M059J (cell line): ENCODE data around the gene TSPAN17. TPM values are rescaled to one million over a fixed set of nuclear protein-coding genes. Genes with fewer than 3 reads are reported as not detected.

Experiments used
- DNase-seq: peaks from one replicate; pipeline ENCODE4 v3.0.0-alpha.2; 2012; ENCODE audit warnings: low read depth
- total RNA-seq: library from RNA; depleted of rRNA; stranded (reverse); fragments of >200 nt; shearing (Covaris generic); gene quantifications from 2 replicates; pipeline ENCODE4 v1.2.3, GENCODE V29; 2014

Gene TSPAN17
- total RNA-seq, 1 experiment from 2014 or later, result 27.8 TPM

DNA sequence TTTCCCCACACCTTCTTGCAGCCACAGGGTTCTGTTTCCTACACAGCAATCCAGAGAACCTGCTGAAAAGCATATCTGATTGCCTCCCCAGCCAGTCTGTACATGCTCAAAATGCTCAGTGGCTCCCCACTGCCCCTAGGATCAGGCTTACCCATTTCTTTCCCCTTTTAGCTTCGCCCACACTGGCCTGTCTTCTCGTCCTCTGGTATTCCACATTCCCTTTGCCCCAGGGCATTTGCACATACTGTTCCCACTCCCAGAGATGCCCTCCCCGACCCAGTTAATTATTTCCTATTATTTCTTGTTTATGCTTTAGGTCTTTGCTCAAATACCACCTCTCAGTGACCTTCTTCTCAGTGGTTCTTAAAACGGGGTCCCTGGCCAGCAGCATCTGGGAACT, 6.7 kb upstream of the TSPAN17 start:
- no peak for DNase-seq

DNA sequence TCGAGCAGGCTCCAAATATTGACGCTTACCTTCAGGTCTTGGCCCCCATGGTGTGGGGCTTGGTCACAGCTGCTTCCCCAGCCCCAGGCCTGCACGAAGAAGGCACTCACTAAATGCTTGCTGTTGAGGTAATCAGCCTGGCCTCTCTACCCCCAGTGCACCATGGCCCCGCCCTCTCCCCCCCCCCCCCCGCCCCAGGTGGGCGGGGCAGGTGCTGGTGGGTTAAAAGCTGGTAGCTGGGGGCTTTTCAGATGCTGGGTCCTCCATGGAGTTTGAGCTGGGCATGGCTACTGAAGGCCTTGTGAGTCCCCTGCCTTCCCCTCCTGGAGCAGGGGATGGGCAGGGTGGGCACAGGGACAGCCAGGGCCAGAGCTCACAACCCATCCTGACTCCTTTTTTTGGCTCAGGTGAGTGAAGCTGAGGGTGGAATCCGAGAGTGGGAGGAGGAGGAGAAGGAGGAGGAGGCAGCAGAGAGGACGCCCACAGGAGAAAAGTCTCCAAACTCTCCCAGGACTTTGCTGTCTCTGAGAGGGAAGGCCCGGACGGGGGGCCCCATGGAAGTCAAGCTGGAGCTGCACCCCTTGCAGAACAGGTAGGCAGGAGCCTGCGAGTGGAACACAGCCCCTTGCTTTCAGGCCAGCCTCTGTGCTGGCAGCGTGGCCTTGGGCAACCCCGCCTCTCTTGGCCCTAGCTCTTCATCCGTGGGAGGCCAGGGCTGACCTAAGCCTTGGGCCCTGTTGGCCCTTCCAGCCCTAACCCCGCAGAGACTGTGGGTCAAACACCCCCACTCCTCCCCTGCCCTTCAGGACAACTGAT, 4.4 kb upstream of the TSPAN17 start:
- DNase-seq, result no peak

DNA sequence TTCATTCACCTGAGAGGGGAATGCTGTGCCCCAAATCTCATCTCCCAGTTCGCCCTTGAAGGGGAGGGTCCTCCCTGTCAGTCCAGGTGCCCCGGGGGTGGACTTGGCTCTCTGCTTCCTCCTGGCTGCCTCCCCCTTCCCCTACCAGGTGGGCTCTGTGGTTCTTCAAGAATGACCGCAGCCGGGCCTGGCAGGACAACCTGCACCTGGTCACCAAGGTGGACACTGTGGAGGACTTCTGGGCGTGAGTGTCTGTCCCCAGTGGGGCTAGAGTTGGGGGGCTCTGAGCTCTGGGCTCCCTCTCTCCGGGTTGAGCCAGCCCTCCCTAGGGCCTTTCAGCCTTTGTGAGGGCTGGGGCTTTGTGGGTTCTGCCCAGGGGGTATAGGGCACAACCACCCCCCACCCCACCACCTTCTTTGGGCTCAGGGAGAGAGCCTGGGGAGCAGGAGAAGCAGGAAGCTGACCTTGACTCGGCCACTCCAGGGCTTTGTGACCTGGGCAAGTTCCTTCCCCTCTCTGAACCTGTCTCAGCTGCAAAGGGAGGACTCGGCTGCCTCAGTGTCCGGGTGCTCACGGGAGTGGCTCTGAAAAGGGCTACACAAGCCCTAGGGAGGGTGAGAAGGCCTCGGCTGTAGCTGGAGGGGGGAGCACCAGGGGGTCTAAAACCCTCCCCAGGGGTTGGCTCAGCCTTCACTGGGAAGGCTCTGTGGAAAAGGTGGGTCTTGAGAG, 3.6 kb upstream of the TSPAN17 start:
- DNase-seq, result no peak

- no peak for DNase-seq
Observed at GRCh38 chr5:176644294-176644693, 3.0 kb upstream of the TSPAN17 start.

GRCh38 chr5:176644878-176645670, 2.2 kb upstream of the TSPAN17 start:
- no peak for DNase-seq

GRCh38 chr5:176646049-176646706, 1.1 kb upstream of the TSPAN17 start:
- DNase-seq, result no peak

GRCh38 chr5:176646707-176647029, 616 bp upstream of the TSPAN17 start:
- DNase-seq, result no peak

DNA sequence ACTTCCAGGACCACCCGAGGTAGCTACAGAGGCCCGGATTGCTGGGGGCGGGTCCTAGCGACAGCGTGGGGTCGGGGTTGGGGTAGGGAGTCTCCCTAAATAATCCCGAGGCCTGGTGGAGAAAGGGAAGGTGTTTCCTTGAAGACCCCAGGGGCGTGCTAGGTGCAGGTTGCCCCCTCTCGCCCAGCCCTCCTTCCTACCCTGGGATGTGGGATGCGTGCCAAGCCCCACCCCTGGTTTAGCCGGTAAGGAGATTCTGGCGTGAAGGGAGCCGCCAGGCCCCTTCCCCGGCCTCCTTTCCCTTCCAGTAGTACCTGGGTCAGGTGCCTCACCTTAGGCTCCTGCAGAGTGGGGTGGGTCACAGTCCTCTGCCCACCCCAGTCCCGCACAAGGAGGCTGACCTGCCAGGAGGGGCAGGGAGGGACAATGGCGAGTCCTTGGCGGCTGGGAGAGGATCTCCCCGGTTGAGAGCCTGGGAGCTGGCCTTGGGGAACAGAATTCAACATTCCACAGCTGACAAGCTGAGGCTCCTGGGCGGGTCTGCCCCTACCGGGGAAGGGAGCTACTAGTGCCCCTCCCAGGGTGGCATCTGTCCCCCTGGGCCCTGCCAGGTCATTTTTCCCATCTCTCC, 674 bp downstream of the TSPAN17 start:
- DNase-seq, result peak; percentile 24

- DNase-seq, result no peak
Observed at GRCh38 chr5:176648474-176649194, 1.4 kb downstream of the TSPAN17 start.

GRCh38 chr5:176650354-176650884, 3.1 kb downstream of the TSPAN17 start:
- no peak for DNase-seq

DNA sequence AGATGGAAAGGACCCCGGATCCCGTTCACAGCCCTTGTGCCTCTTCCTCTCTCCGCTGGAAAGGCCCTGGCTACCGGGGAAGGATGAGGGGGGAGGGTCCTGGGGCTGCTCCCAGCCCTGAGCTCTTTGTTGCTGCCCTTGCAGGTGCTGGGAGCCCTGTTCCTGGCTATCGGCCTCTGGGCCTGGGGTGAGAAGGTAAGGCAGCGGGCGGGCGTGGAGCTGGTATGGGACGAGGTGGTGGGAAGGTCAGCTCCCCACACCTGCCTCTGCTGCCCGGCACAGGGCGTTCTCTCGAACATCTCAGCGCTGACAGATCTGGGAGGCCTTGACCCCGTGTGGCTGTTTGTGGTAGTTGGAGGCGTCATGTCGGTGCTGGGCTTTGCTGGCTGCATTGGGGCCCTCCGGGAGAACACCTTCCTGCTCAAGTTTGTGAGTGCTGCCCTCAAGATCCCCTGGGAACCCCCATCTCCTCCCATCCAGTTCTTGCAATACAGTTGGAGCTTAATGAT, 4.2 kb downstream of the TSPAN17 start:
- DNase-seq, result no peak

DNA sequence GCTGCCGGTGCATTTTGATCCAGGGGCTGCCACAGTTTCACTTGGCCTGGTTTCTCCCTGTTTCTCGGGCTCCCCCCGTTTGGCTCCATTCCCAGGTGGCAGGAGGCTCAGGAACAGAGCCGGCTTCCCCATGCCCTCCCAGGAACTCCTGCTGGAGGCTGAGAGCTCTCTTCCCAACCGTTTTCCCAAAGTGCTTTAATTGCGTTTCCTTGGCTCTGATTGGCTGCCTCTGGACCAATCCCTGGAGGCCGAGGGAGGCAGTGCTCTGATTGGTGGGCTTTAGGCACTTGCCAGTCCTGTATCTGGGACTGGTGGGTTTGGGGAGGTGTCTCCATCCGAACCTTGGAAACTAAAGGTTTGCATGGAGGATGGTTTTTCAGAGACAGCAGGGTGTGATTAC, 4.9 kb downstream of the TSPAN17 start:
- DNase-seq, result no peak

DNA sequence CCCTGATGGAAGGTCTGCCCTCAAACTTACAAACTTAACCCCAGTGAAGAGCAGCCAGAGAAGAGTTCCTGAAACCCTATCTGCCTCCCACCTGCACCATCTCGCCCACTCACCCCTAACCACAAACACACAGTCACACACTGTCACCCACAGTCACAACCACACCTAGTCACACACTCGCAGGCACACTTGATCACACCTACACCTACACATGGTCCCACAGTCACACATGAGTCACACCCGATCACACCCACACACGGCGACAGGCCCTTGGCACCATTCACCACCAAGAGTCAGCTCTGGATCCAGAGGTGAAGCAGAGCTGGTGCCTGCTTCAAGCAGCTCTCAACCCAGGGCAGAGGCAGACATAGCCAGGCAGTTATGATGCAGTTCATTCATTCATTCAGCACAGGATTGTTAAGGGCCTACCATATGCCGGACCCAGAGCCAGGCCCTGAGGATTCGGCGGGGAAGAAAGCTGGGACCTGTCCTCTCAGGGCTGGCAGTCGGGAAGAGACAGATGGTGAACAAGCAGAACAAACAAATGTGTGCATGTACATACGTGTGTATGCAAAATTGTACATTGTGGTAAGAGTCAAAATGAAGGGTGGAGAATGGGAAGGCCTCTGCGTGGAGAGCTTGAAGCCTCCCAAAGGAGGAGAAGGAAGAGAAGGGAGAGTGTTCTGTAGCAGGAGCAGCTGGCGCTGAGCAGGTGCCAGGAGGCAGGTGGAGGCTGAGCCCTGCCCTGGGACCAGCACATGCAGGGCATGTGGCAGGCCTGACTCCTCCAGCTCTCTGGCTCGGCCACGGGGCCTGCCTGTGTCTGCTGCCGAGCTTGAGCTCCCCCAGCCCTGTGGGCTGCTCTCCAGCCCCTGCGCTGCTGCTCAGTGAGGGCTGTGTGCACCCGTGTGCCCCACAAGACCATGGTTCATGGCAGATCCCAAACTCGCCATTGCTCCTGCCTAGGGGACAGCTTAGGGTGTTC, 6.4 kb downstream of the TSPAN17 start:
- DNase-seq, result no peak

- no peak for DNase-seq
Observed at GRCh38 chr5:176654856-176655255, 7.6 kb downstream of the TSPAN17 start.

DNA sequence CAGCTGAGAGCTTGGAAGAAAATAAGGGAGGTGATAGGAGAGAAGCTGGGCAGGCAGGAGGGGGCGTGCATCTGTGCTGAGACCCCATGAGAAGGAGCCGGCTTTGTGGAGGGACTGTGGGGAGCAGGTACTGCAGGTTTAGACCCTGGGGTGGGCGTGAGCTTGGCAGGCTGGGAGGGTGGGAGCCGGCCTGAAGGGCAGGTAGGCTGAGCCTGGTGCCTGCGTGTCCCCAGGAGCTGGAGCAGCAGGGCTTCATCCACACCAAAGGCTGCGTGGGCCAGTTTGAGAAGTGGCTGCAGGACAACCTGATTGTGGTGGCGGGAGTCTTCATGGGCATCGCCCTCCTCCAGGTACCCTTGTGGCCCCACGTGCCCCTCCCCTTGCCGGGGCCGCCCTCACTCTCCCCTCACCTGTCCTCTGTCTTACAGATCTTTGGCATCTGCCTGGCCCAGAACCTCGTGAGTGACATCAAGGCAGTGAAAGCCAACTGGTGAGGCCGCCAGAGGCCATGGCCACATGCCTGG, 9.2 kb downstream of the TSPAN17 start:
- no peak for DNase-seq

GRCh38 chr5:176658007-176658599, 10.8 kb downstream of the TSPAN17 start:
- DNase-seq, result peak; percentile 61

DNA sequence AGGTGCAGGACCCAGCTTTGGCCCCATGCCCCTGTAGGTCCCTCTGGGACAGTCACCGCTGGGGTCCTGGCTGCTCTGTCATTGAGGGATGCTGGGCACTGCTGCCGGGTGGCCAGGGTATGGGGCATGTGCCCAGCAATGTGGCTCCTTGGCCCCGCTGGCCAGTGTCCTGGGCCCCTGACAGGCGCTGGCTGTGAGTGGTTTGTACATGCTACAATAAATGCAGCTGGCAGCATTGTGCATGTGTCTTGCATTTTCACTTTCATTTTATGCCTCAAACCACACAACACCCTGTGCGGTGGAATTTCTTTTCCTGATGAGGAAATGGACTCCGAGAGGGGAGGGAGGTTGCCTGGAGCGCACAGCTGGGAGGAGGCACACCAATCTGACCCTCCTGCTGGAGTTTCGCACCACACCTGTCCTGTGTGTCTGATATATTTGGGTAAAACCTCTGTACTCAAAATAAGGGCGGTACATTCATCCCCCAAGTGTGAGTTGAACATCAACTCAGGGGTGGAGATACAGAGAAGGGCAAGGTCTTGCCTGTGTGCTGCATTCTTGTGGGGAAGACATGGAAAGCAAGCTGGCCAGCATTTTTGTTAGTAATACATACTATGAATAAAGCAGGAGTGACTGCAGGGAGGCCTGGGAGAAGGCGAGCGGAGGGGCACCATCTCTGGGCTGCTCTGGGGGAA, 11.7 kb downstream of the TSPAN17 start:
- peak; percentile 46 for DNase-seq

GRCh38 chr5:176659512-176659839, 12.2 kb downstream of the TSPAN17 start:
- no peak for DNase-seq
